Bronchial epithelial cell (primary cell): ENCODE data around the gene RILPL2. TPM values are rescaled to one million over a fixed set of nuclear protein-coding genes. Genes with fewer than 3 reads are reported as not detected.
"Not testable (repeated sequence)": the region's sequence is repeated elsewhere in the genome, so short reads cannot be mapped to it uniquely, and the experiment has no call there.

Experiments
- DNase-seq: peaks from one replicate; pipeline ENCODE4 v3.0.0-alpha.2; 2010; ENCODE audit warnings: low read depth
- FAIRE-seq: peaks from 2 replicates; lab custom pipeline; 2011; peaks lifted over from hg19 to GRCh38; lab: Jason Lieb, UNC
- H3K27me3 ChIP-seq: 2 replicates; pipeline ENCODE4 v1.5.1; 2011; ENCODE audit warnings: low read length; ENCODE audit not compliant: control insufficient read depth, insufficient read depth
- H3K36me3 ChIP-seq: 2 replicates; pipeline ENCODE4 v1.5.1; 2011; ENCODE audit warnings: low read length; ENCODE audit not compliant: control insufficient read depth, insufficient read depth
- H3K4me3 ChIP-seq: 2 replicates; pipeline ENCODE4 v1.5.1; 2011; ENCODE audit warnings: mild to moderate bottlenecking, low read depth, low read length, control low read depth
- total RNA-seq: library from RNA; depleted of rRNA; stranded (reverse); fragments of >200 nt; gene quantifications from 2 replicates; pipeline ENCODE4 v1.2.1, GENCODE V29; 2014
- TF ChIP-seq, protein P1 (sequence below): IDR thresholded peaks from 2 replicates; pipeline ENCODE4 v1.5.1; 2011; ENCODE audit warnings: mild to moderate bottlenecking, moderate library complexity, low read length, control low read depth, inconsistent platforms; ENCODE audit not compliant: insufficient read depth, severe bottlenecking

The RILPL2 gene
- total RNA-seq, 1 donor from 2014 or later = 3.9 TPM

DNA sequence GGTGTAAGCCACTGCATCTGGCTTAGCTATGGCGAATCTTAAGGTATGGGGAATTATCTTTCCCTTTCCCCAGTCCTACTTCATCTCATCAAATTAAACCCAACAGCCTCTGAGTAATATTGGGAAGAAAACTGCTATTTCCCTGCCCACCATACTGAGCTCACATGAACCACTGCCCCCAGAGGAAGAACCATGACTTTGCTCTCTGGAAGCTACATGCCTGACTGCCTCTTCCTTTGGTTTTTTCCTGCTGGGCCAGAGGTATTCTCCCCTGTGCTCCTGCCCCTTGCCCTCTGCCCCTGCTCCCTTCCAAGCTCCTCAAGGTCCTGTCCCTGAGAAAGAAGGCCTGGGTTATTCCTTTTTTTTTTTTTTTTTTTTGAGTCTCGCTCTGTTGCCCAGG, 15.2 kb downstream of the RILPL2 start:
- TF ChIP-seq, protein P1, sequence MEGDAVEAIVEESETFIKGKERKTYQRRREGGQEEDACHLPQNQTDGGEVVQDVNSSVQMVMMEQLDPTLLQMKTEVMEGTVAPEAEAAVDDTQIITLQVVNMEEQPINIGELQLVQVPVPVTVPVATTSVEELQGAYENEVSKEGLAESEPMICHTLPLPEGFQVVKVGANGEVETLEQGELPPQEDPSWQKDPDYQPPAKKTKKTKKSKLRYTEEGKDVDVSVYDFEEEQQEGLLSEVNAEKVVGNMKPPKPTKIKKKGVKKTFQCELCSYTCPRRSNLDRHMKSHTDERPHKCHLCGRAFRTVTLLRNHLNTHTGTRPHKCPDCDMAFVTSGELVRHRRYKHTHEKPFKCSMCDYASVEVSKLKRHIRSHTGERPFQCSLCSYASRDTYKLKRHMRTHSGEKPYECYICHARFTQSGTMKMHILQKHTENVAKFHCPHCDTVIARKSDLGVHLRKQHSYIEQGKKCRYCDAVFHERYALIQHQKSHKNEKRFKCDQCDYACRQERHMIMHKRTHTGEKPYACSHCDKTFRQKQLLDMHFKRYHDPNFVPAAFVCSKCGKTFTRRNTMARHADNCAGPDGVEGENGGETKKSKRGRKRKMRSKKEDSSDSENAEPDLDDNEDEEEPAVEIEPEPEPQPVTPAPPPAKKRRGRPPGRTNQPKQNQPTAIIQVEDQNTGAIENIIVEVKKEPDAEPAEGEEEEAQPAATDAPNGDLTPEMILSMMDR = no peak
- no peaks in the 10 kb centered on the region for H3K27me3 ChIP-seq
- DNase-seq (no peak), FAIRE-seq (no peak)
- no peaks in the 10 kb centered on the region for H3K36me3 ChIP-seq
- H3K4me3 ChIP-seq = no peak overlapping the region

DNA sequence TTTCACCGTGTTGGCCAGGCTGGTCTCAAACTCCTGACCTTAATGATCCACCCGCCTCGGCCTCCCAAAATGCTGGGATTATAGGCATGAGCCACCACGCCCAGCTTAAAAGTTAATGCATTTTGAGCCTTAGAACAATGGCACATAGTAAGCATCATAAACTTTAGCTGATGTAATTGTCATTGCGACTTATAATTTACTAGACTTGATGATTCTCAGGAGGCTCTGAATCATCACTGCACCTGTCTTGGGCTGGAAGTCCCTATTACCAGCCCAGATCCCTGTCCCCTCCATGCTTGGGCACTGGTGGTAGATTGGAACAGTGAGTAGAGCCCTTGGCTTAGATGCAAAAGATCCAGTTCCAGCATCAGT, 26.5 kb downstream of the RILPL2 start:
- Histone ChIP-seq H3K36me3 (peaks cover 3% of the 10 kb centered on the region), H3K4me3 (no peak overlapping the region), H3K27me3 (no peaks in the 10 kb centered on the region)
- TF ChIP-seq, protein P1 = no peak
- DNase-seq (no peak), FAIRE-seq (no peak)

- H3K36me3 ChIP-seq, DNase-seq, H3K27me3 ChIP-seq, H3K4me3 ChIP-seq, FAIRE-seq: not testable (repeated sequence)
Measured at GRCh38 chr12:123409284-123410040, 27.0 kb downstream of the RILPL2 start.

- FAIRE-seq = not testable (repeated sequence)
Measured at GRCh38 chr12:123408619-123409018, 27.9 kb downstream of the RILPL2 start.

GRCh38 chr12:123407934-123408333, 28.6 kb downstream of the RILPL2 start:
- FAIRE-seq, H3K4me3 ChIP-seq, DNase-seq, H3K27me3 ChIP-seq: not testable (repeated sequence)
- peaks cover 16% of the 10 kb centered on the region for H3K36me3 ChIP-seq

More at GRCh38 chr12:123408619-123409018, 27.9 kb downstream of the RILPL2 start:
- peaks cover 11% of the 10 kb centered on the region for H3K36me3 ChIP-seq
- H3K27me3 ChIP-seq, H3K4me3 ChIP-seq, DNase-seq: not testable (repeated sequence)

DNA sequence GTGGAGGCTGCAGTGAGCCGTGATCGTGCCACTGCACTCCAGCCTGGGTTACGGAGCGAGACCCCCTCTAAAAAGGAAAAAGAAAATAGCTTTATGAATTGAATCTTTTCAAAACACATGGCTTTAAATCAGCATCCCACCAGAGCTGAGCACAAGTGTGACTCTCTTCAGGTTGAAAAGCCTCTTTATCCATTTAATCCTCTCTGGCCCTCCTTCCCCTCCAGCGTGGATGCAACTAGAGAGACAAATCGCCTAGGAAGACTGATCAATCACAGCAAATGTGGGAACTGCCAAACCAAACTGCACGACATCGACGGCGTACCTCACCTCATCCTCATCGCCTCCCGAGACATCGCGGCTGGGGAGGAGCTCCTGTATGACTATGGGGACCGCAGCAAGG, 29.2 kb downstream of the RILPL2 start:
- FAIRE-seq = peak; percentile 83
- H3K27me3 ChIP-seq = not testable (repeated sequence)

DNA sequence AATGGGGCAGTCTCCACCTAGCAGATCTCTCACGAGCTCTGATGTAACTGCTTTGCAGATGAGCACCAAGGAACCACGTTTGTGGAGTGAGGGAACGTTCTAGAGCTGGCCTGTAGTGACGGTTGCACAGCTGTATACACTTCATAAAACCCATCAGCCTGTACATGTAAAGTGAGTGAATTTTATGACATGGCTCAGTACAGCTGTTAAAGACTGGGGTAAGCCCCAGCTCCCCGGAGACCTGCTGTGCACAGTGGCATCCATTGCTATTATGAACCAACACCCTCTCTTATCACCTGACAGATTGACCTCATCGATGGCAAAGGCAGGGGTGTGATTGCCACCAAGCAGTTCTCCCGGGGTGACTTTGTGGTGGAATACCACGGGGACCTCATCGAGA, 31.9 kb downstream of the RILPL2 start:
- Histone ChIP-seq H3K27me3 (no peaks in the 10 kb centered on the region), H3K36me3 (peaks cover 23% of the 10 kb centered on the region), H3K4me3 (no peak overlapping the region)
- TF ChIP-seq, protein P1 = no peak
- DNase-seq (no peak), FAIRE-seq (no peak)

More for the DNA sequence above, 29.2 kb downstream of the RILPL2 start:
- DNase-seq, H3K4me3 ChIP-seq: not testable (repeated sequence)
- H3K36me3 ChIP-seq = peaks cover 20% of the 10 kb centered on the region
